ENCODE results near the gene HDLBP.

The HDLBP gene

GRCh38 chr2:241307055-241307454, 8.4 kb downstream of the HDLBP start (continued):
- TF ChIP-seq PPARA (CRISPR knock-in tag; IDR thresholded peaks at IDR 0.05; ENCODE audit: borderline replicate concordance), result no peak
- TF ChIP-seq ZC3H10 (CRISPR knock-in tag; IDR thresholded peaks at IDR 0.05), result no peak
- TF ChIP-seq SNAI2 (CRISPR knock-in tag; IDR thresholded peaks at IDR 0.05), result no peak
- no peak for TF ChIP-seq ZNF565 (CRISPR knock-in tag; conservative IDR thresholded peaks at IDR 0.05; ENCODE audit: low read depth)
- no peak for TF ChIP-seq TSHZ2 (CRISPR knock-in tag; IDR thresholded peaks at IDR 0.05)
- no peak for TF ChIP-seq POU6F1 (CRISPR knock-in tag; IDR thresholded peaks at IDR 0.05; ENCODE audit: borderline replicate concordance, low read depth)
- TF ChIP-seq GLIS3 (CRISPR knock-in tag; IDR thresholded peaks at IDR 0.05), result no peak
- no peak for TF ChIP-seq ZFP30 (CRISPR knock-in tag; IDR thresholded peaks at IDR 0.05)
- TF ChIP-seq ESRRG (CRISPR knock-in tag; IDR thresholded peaks at IDR 0.05), result no peak

GRCh38 chr2:241304039-241304670, 11.3 kb downstream of the HDLBP start:
- TF ChIP-seq TCF4 (CRISPR knock-in tag; IDR thresholded peaks at IDR 0.05; ENCODE audit: borderline replicate concordance) (no peak), GLIS3 (CRISPR knock-in tag; IDR thresholded peaks at IDR 0.05) (no peak), RARB (CRISPR knock-in tag; IDR thresholded peaks at IDR 0.05) (no peak), ESRRG (CRISPR knock-in tag; IDR thresholded peaks at IDR 0.05) (no peak), ZNF70 (CRISPR knock-in tag; IDR thresholded peaks at IDR 0.05) (no peak), ZNF565 (CRISPR knock-in tag; conservative IDR thresholded peaks at IDR 0.05; ENCODE audit: low read depth) (no peak), ISL1 (CRISPR knock-in tag; IDR thresholded peaks at IDR 0.05) (no peak), POU6F1 (CRISPR knock-in tag; IDR thresholded peaks at IDR 0.05; ENCODE audit: borderline replicate concordance, low read depth) (no peak)
- TF ChIP-seq, protein P1, sequence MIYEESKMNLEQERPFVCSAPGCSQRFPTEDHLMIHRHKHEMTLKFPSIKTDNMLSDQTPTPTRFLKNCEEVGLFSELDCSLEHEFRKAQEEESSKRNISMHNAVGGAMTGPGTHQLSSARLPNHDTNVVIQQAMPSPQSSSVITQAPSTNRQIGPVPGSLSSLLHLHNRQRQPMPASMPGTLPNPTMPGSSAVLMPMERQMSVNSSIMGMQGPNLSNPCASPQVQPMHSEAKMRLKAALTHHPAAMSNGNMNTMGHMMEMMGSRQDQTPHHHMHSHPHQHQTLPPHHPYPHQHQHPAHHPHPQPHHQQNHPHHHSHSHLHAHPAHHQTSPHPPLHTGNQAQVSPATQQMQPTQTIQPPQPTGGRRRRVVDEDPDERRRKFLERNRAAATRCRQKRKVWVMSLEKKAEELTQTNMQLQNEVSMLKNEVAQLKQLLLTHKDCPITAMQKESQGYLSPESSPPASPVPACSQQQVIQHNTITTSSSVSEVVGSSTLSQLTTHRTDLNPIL (CRISPR knock-in tag; IDR thresholded peaks at IDR 0.05; ENCODE audit: low read depth), result no peak
- no peak; the same call in 2 of the 3 replicates for ATAC-seq

GRCh38 chr2:241302759-241303651, 12.5 kb downstream of the HDLBP start:
- peak; percentile 39; the same call in 2 of the 3 replicates for ATAC-seq
- no peak for TF ChIP-seq ZC3H10 (CRISPR knock-in tag; IDR thresholded peaks at IDR 0.05)
- no peak for TF ChIP-seq SNAI2 (CRISPR knock-in tag; IDR thresholded peaks at IDR 0.05)
- no peak for TF ChIP-seq ZNF8 (CRISPR knock-in tag; IDR thresholded peaks at IDR 0.05)
- no peak for TF ChIP-seq ARNTL (CRISPR knock-in tag; IDR thresholded peaks at IDR 0.05; ENCODE audit: borderline replicate concordance, low read depth)
- no peak for TF ChIP-seq CSRNP3 (CRISPR knock-in tag; IDR thresholded peaks at IDR 0.05)
- TF ChIP-seq PPARA (CRISPR knock-in tag; IDR thresholded peaks at IDR 0.05; ENCODE audit: borderline replicate concordance), result no peak
- TF ChIP-seq TSHZ2 (CRISPR knock-in tag; IDR thresholded peaks at IDR 0.05), result no peak
- no peak for TF ChIP-seq ZNF565 (CRISPR knock-in tag; conservative IDR thresholded peaks at IDR 0.05; ENCODE audit: low read depth)
- TF ChIP-seq ZFP30 (CRISPR knock-in tag; IDR thresholded peaks at IDR 0.05), result no peak
- TF ChIP-seq, protein P2, sequence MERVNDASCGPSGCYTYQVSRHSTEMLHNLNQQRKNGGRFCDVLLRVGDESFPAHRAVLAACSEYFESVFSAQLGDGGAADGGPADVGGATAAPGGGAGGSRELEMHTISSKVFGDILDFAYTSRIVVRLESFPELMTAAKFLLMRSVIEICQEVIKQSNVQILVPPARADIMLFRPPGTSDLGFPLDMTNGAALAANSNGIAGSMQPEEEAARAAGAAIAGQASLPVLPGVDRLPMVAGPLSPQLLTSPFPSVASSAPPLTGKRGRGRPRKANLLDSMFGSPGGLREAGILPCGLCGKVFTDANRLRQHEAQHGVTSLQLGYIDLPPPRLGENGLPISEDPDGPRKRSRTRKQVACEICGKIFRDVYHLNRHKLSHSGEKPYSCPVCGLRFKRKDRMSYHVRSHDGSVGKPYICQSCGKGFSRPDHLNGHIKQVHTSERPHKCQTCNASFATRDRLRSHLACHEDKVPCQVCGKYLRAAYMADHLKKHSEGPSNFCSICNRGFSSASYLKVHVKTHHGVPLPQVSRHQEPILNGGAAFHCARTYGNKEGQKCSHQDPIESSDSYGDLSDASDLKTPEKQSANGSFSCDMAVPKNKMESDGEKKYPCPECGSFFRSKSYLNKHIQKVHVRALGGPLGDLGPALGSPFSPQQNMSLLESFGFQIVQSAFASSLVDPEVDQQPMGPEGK (CRISPR knock-in tag; IDR thresholded peaks at IDR 0.05; ENCODE audit: borderline replicate concordance), result no peak
- TF ChIP-seq ESRRG (CRISPR knock-in tag; IDR thresholded peaks at IDR 0.05), result no peak
- no peak for TF ChIP-seq POU6F1 (CRISPR knock-in tag; IDR thresholded peaks at IDR 0.05; ENCODE audit: borderline replicate concordance, low read depth)
